Hepatocyte (in vitro differentiated cells): ENCODE measurements around the gene TCEAL4. TPM values are rescaled to one million over a fixed set of nuclear protein-coding genes. Genes with fewer than 3 reads are reported as not detected.

Experiments used
- DNase-seq: peaks from one replicate; pipeline ENCODE4 v3.0.0-alpha.2; 2016; ENCODE audit warnings: low spot score
- H2AFZ ChIP-seq: fragments of 200-600 bp; sonication (generic); 2 replicates; pipeline ENCODE4 v1.6.0; 2016; ENCODE audit warnings: antibody characterized with exemption, mild to moderate bottlenecking
- H3K27ac ChIP-seq: fragments of 200-600 bp; sonication (generic); 2 replicates; pipeline ENCODE4 v1.5.1; 2016; ENCODE audit warnings: mild to moderate bottlenecking
- H3K27me3 ChIP-seq: fragments of 200-600 bp; sonication (generic); 2 replicates; pipeline ENCODE4 v1.6.1; 2016
- H3K36me3 ChIP-seq: fragments of 200-600 bp; sonication (generic); replicated peaks from 2 replicates; pipeline ENCODE4 v1.5.1; 2016; ENCODE audit warnings: low read depth; ENCODE audit not compliant: insufficient read depth
- H3K4me1 ChIP-seq: fragments of 200-600 bp; sonication (generic); 2 replicates; pipeline ENCODE4 v1.5.1; 2016; ENCODE audit warnings: mild to moderate bottlenecking, moderate library complexity; ENCODE audit not compliant: insufficient read depth
- H3K4me2 ChIP-seq: fragments of 200-600 bp; sonication (generic); 2 replicates; pipeline ENCODE4 v1.6.0; 2016
- H3K4me3 ChIP-seq: fragments of 200-600 bp; sonication (generic); 2 replicates; pipeline ENCODE4 v1.5.1; 2016; ENCODE audit warnings: mild to moderate bottlenecking
- H3K79me2 ChIP-seq: fragments of 200-600 bp; sonication (generic); 2 replicates; pipeline ENCODE4 v1.6.0; 2017; ENCODE audit warnings: mild to moderate bottlenecking
- H3K9me2 ChIP-seq: fragments of 200-600 bp; sonication (generic); replicated peaks from 2 replicates; pipeline ENCODE4 v1.6.0; 2017; ENCODE audit warnings: mild to moderate bottlenecking; ENCODE audit not compliant: insufficient read depth
- H3K9me3 ChIP-seq: fragments of 200-600 bp; sonication (generic); 2 replicates; pipeline ENCODE4 v1.5.1; 2016; ENCODE audit warnings: low read depth, mild to moderate bottlenecking
- H4K20me1 ChIP-seq: fragments of 200-600 bp; sonication (generic); 2 replicates; pipeline ENCODE4 v1.6.0; 2016; ENCODE audit warnings: mild to moderate bottlenecking; ENCODE audit not compliant: insufficient read depth, poor library complexity, severe bottlenecking
- EZH2 ChIP-seq: fragments of 200-600 bp; sonication (generic); IDR thresholded peaks from 2 replicates; pipeline ENCODE4 v1.6.1; 2016; ENCODE audit warnings: antibody characterized with exemption, mild to moderate bottlenecking, borderline replicate concordance
- EZH2phosphoT487 ChIP-seq: fragments of 200-600 bp; sonication (generic); IDR thresholded peaks from one replicate; pipeline ENCODE4 v1.6.1; 2018; ENCODE audit warnings: antibody characterized with exemption, mild to moderate bottlenecking, low read depth, moderate library complexity; ENCODE audit not compliant: unreplicated experiment, severe bottlenecking
- WGBS: methylation state at CpG from one replicate; pipeline ENCODE4 v1.1.6; 2016; ENCODE audit warnings: low lambda C conversion rate; ENCODE audit errors: missing lambda C conversion rate; 5-methylcytosine and 5-hydroxymethylcytosine counted together
- polyA plus RNA-seq: library from polyadenylated mRNA; unstranded; fragments of >200 nt; fragmentation: Nextera tagmentation; extraction: Ambion mirVana; gene quantifications from 2 replicates; pipeline ENCODE4 v1.2.1, GENCODE V29; 2016
- total RNA-seq: library from RNA; depleted of rRNA; stranded (reverse); fragments of >200 nt; gene quantifications from 2 replicates; pipeline ENCODE4 v1.2.3, GENCODE V29; 2014
- TF ChIP-seq, protein P1 (sequence below): fragments of 200-600 bp; sonication (generic); IDR thresholded peaks from 2 replicates; pipeline ENCODE4 v1.5.1; 2016; ENCODE audit warnings: antibody characterized with exemption, mild to moderate bottlenecking; ENCODE audit not compliant: poor library complexity

The TCEAL4 gene
- total and polyA plus RNA-seq, 2 experiments from 2014 or later = 84.2 to 171 TPM

DNA sequence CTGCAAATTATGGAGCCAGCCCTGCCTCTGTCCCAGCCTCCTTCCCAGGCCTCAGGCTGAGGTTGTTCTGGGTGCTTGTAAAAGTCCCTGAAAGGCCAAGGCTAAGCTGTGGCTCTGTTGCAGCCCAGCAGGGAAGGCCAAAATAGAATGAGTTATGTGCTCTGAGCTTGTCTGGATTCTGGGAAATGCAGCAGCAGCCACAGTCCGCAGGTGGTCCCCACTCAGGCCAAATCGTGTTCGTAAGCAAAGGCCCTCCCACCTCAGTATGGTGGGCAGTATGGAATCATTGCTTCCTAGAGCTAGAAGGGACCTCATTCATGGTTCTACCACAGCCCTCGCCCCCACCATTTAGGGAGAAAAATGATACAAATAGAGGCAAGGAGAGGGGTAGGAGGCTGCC, 38.8 kb downstream of the TCEAL4 start:
- Histone ChIP-seq H4K20me1 (no peaks in the 10 kb centered on the region), H3K4me2 (no peak overlapping the region), H3K9me2 (no peaks in the 10 kb centered on the region), H3K27me3 (no peaks in the 10 kb centered on the region), H3K27ac (peak overlapping the region; percentile 46), H3K9me3 (no peaks in the 10 kb centered on the region), H3K36me3 (peaks cover 5% of the 10 kb centered on the region), H3K79me2 (peaks cover 74% of the 10 kb centered on the region), H2AFZ (no peak overlapping the region), H3K4me3 (no peak overlapping the region), H3K4me1 (peaks cover 16% of the 10 kb centered on the region)
- 88% methylated on average over 4 of the region's 4 CpGs for WGBS
- TF ChIP-seq, protein P1, sequence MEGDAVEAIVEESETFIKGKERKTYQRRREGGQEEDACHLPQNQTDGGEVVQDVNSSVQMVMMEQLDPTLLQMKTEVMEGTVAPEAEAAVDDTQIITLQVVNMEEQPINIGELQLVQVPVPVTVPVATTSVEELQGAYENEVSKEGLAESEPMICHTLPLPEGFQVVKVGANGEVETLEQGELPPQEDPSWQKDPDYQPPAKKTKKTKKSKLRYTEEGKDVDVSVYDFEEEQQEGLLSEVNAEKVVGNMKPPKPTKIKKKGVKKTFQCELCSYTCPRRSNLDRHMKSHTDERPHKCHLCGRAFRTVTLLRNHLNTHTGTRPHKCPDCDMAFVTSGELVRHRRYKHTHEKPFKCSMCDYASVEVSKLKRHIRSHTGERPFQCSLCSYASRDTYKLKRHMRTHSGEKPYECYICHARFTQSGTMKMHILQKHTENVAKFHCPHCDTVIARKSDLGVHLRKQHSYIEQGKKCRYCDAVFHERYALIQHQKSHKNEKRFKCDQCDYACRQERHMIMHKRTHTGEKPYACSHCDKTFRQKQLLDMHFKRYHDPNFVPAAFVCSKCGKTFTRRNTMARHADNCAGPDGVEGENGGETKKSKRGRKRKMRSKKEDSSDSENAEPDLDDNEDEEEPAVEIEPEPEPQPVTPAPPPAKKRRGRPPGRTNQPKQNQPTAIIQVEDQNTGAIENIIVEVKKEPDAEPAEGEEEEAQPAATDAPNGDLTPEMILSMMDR = no peak
- TF ChIP-seq EZH2 = no peak
- no peak for TF ChIP-seq EZH2phosphoT487
- no peak for DNase-seq

DNA sequence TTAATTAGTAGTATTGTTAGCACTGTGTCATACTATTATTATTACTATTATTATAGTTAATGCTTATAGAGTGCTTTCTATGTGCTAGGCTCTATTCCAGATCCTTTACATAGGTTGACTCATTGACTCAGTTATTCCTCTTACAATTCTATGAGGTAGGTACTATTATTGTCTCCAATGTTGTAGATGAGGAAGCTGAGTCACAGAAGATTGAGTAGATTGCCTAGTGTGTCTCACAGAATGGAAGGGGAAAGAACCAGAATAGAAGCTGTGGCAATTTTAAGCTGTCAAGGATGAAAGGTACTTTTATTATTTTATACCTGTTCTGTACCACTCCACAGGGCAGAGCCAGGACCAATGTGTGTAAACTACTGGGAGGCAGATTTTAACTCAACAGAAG, 41.5 kb downstream of the TCEAL4 start:
- no peak overlapping the region for H3K4me3 ChIP-seq

DNA sequence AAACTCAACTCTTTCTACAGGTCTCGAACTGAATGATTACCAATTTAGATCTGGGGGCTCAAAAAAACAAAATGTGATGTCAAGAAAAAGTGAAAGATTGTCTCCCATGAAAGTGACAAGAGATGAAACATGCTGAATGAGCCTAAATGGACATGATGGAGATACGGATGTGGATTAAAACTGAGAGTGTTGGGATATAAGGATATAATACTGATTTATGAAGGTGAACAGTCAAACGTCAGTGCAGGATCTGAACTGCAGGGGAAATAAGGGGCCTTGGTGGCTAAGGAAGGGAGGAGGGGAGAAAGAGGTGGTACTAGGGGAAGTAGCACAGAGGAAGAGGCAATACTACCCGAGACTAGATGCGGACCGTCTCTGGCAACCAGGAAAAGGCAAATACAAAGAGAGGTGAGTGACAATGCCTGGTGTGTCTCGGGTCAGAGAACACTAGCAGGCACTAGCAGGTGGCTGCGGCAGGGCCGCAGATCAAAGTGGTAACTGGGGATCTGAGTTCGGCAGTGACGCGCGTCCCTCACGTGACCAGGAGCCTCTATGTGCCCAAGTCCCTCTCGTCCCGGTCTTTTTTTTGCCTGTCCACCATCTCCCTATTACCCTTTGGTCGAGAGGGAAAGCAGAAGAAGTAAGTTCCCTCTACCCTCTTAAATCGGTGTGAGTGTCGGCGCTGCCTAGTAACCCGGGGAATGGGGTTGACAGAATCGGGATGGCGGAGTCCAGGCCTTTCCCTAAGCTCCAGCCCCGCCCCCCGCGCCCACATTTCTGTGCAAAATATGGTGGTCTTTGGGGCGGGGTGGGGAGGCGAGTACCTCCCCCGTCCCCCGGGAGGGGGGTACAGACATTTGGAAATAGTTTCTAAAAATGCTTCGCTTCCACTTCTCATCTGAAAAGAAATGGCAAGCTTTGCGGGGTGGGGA, 43.3 kb downstream of the TCEAL4 start, which contains the start of gene TCEAL1:
TSS of gene TCEAL1 (plus strand) at position 590 of the 932 bp plus-strand sequence. CDS start 942 bp downstream, outside the sequence.
- Histone ChIP-seq H2AFZ (peak within 1 kb of the TSS; percentile 97), H3K27me3 (no peaks in the 10 kb centered on the region), H3K36me3 (no peaks in the 10 kb centered on the region), H3K27ac (peak within 1 kb of the TSS; percentile 99), H4K20me1 (no peaks in the 10 kb centered on the region), H3K4me3 (peak within 1 kb of the TSS; percentile 88), H3K9me3 (no peaks in the 10 kb centered on the region), H3K79me2 (peaks cover 51% of the 10 kb centered on the region), H3K4me2 (peak within 1 kb of the TSS; percentile 80), H3K4me1 (peaks cover 16% of the 10 kb centered on the region), H3K9me2 (no peaks in the 10 kb centered on the region)
- 8% methylated on average over 27 of the region's 32 CpGs for WGBS
- DNase-seq = peak; percentile 86
- TF ChIP-seq, protein P1 = no peak

More for the DNA sequence above, 41.5 kb downstream of the TCEAL4 start:
- TF ChIP-seq, protein P1 = no peak
- TF ChIP-seq EZH2 = no peak
- no peak for TF ChIP-seq EZH2phosphoT487
- H3K4me2 ChIP-seq = no peak overlapping the region
- no peaks in the 10 kb centered on the region for H3K9me3 ChIP-seq
- no peaks in the 10 kb centered on the region for H3K36me3 ChIP-seq
- H3K9me2 ChIP-seq = no peaks in the 10 kb centered on the region
- H3K4me1 ChIP-seq = peaks cover 16% of the 10 kb centered on the region
- no peaks in the 10 kb centered on the region for H4K20me1 ChIP-seq
- no peak overlapping the region for H3K27ac ChIP-seq
- no peak for DNase-seq
- no peak overlapping the region for H2AFZ ChIP-seq
- peaks cover 61% of the 10 kb centered on the region for H3K79me2 ChIP-seq
- no peaks in the 10 kb centered on the region for H3K27me3 ChIP-seq
